Endodermal cell (in vitro differentiated cells): Measurements from ENCODE around the gene RBM8A. TPM values are rescaled to one million over a fixed set of nuclear protein-coding genes. Genes with fewer than 3 reads are reported as not detected.

Source experiments
- DNase-seq: peaks from one replicate; pipeline ENCODE4 v3.0.0-alpha.2; 2017
- H3K27ac ChIP-seq: 2 replicates; pipeline ENCODE4 v1.5.1; 2013; ENCODE audit warnings: mild to moderate bottlenecking, low read depth, low read length, moderate library complexity
- H3K27me3 ChIP-seq: 2 replicates; pipeline ENCODE4 v1.6.1; 2013; ENCODE audit warnings: mild to moderate bottlenecking, low read length, moderate library complexity; ENCODE audit not compliant: insufficient read depth, control insufficient read depth, poor library complexity, severe bottlenecking
- H3K36me3 ChIP-seq: 2 replicates; pipeline ENCODE4 v1.7.0; 2013; ENCODE audit warnings: mild to moderate bottlenecking, low read length, moderate library complexity; ENCODE audit not compliant: control insufficient read depth, insufficient read depth
- H3K4me1 ChIP-seq: one replicate; pipeline ENCODE4 v1.7.0; 2013; ENCODE audit warnings: low read length; ENCODE audit not compliant: control insufficient read depth, insufficient read depth
- H3K4me3 ChIP-seq: 2 replicates; pipeline ENCODE4 v1.5.1; 2013; ENCODE audit warnings: mild to moderate bottlenecking, low read length, moderate library complexity
- H3K9ac ChIP-seq: 2 replicates; pipeline ENCODE4 v1.6.1; 2013; ENCODE audit warnings: mild to moderate bottlenecking, low read length, moderate library complexity; ENCODE audit not compliant: poor library complexity, severe bottlenecking; ENCODE audit errors: extremely low read depth
- H3K9me3 ChIP-seq: 2 replicates; pipeline ENCODE4 v1.6.1; 2013; ENCODE audit warnings: mild to moderate bottlenecking, low read length, moderate library complexity; ENCODE audit not compliant: control insufficient read depth
- H3K27ac Mint-ChIP-seq: 2 replicates; pipeline ENCODE4 v1.8.0; 2020; ENCODE audit warnings: mixed read lengths
- H3K27me3 Mint-ChIP-seq: 2 replicates; pipeline ENCODE4 v1.8.0; 2021; ENCODE audit warnings: mild to moderate bottlenecking, mixed read lengths; ENCODE audit not compliant: insufficient read depth
- H3K36me3 Mint-ChIP-seq: 2 replicates; pipeline ENCODE4 v1.8.0; 2020; ENCODE audit warnings: low read depth, mixed read lengths
- H3K4me1 Mint-ChIP-seq: 2 replicates; pipeline ENCODE4 v1.8.0; 2020; ENCODE audit warnings: mixed read lengths
- H3K4me3 Mint-ChIP-seq: 2 replicates; pipeline ENCODE4 v1.8.0; 2020; ENCODE audit warnings: mild to moderate bottlenecking, moderate library complexity, mixed read lengths
- H3K9me3 Mint-ChIP-seq: 2 replicates; pipeline ENCODE4 v1.8.0; 2020; ENCODE audit warnings: mild to moderate bottlenecking, mixed read lengths
- CTCF ChIP-seq: fragments of 200-600 bp; sonication (generic); conservative IDR thresholded peaks from 2 replicates; pipeline ENCODE4 v1.5.0; 2021; ENCODE audit warnings: antibody characterized with exemption, mild to moderate bottlenecking
- WGBS, 2 experiments: methylation state at CpG; one replicate each; pipeline versions ENCODE4 v1.1.5 to v1.1.7; 2013; ENCODE audit warnings: missing lambda C conversion rate in 2 of 2, mixed read lengths in 1 of 2; ENCODE audit not compliant: insufficient coverage in 1 of 2, insufficient read length in 1 of 2; 5-methylcytosine and 5-hydroxymethylcytosine counted together
- total RNA-seq, 2 donors: library from RNA; stranded (reverse); fragmentation: NEBNext Ultra II Directional in 1 of 2; extraction: Animal tissue kit (Norgen Biotek cat#: 25700) in 1 of 2; gene quantifications; 2 replicates in 1 of 2; 3 replicates in 1 of 2; pipeline ENCODE4 v1.2.1, GENCODE V29; 2021

The RBM8A gene
- total RNA-seq, 2 donors from 2014 or later, result 299 to 314 TPM

- Mint-ChIP-seq H3K9me3 (no peaks in the 10 kb centered on the region), H3K4me3 (no peak overlapping the region), H3K36me3 (no peaks in the 10 kb centered on the region), H3K4me1 (peaks cover 15% of the 10 kb centered on the region), H3K27me3 (peaks cover 59% of the 10 kb centered on the region), H3K27ac (no peak overlapping the region)
- peaks cover 26% of the 10 kb centered on the region for H3K27me3 ChIP-seq
- DNase-seq, result no peak
- H3K4me3 ChIP-seq, result no peak overlapping the region
- no peak overlapping the region for H3K27ac ChIP-seq
- H3K4me1 ChIP-seq, result peaks cover 8% of the 10 kb centered on the region
- WGBS, 2 experiments, result 83 to 88% methylated on average over 5 to 7 of the region's 7 CpGs
- no peaks in the 10 kb centered on the region for H3K36me3 ChIP-seq
- TF ChIP-seq CTCF, result no peak
- H3K9me3 ChIP-seq, result no peaks in the 10 kb centered on the region
- no peak overlapping the region for H3K9ac ChIP-seq
These were observed 49.3 kb downstream of the RBM8A start for GRCh38 chr1:145877923-145878486.

- peaks cover 62% of the 10 kb centered on the region for H3K27me3 Mint-ChIP-seq
- Histone ChIP-seq H3K9me3 (no peaks in the 10 kb centered on the region), H3K4me3 (no peak overlapping the region), H3K36me3 (no peaks in the 10 kb centered on the region), H3K27ac (no peak overlapping the region), H3K9ac (no peak overlapping the region), H3K4me1 (peaks cover 5% of the 10 kb centered on the region), H3K27me3 (peaks cover 37% of the 10 kb centered on the region)
- no peak overlapping the region for H3K4me3 Mint-ChIP-seq
- H3K9me3 Mint-ChIP-seq, result no peaks in the 10 kb centered on the region
- DNase-seq, result no peak
- WGBS, 2 experiments, result 93 to 94% methylated on average over 12 of the region's 12 CpGs
- peaks cover 24% of the 10 kb centered on the region for H3K4me1 Mint-ChIP-seq
- no peak for TF ChIP-seq CTCF
- no peak overlapping the region for H3K27ac Mint-ChIP-seq
- no peaks in the 10 kb centered on the region for H3K36me3 Mint-ChIP-seq
These were observed 52.6 kb downstream of the RBM8A start for GRCh38 chr1:145874646-145875045.

- Histone ChIP-seq H3K9ac (no peak overlapping the region), H3K27me3 (peaks cover 37% of the 10 kb centered on the region), H3K4me1 (no peaks in the 10 kb centered on the region), H3K36me3 (no peaks in the 10 kb centered on the region), H3K27ac (no peak overlapping the region), H3K9me3 (no peaks in the 10 kb centered on the region), H3K4me3 (no peak overlapping the region)
- Mint-ChIP-seq H3K4me1 (peaks cover 15% of the 10 kb centered on the region), H3K36me3 (no peaks in the 10 kb centered on the region), H3K27ac (no peak overlapping the region), H3K27me3 (peaks cover 56% of the 10 kb centered on the region), H3K4me3 (peak overlapping the region; percentile 58), H3K9me3 (no peaks in the 10 kb centered on the region)
- TF ChIP-seq CTCF, result no peak
- DNase-seq, result peak; percentile 83
- WGBS, 2 experiments, result 53 to 70% methylated on average over 28 to 47 of the region's 47 CpGs
These were observed 55.0 kb downstream of the RBM8A start for GRCh38 chr1:145871994-145872924.

Other genes starting within 250 kb of the RBM8A start
- 10 to 100 TPM; 47.2 to 51.8 TPM for gene PDZK1, start 220.1 kb downstream of the RBM8A start, total RNA-seq
- not detected for gene CD160, start 208.0 kb downstream of the RBM8A start, total RNA-seq
- gene RNF115, start 103.4 kb downstream of the RBM8A start, total RNA-seq, result 10 to 100 TPM; 17.7 to 19.3 TPM
- 10 to 100 TPM; 32.7 to 37.9 TPM for gene POLR3C, start 103.3 kb downstream of the RBM8A start, total RNA-seq
- 1 to 10 TPM; 2.8 to 4.0 TPM for gene NUDT17, start 81.9 kb downstream of the RBM8A start, total RNA-seq
- gene PIAS3, start 68.4 kb downstream of the RBM8A start, total RNA-seq, result 10 to 100 TPM; 44.8 to 53.4 TPM
- gene ANKRD35, start 41.6 kb downstream of the RBM8A start, total RNA-seq, result 1 to 10 TPM in 1 of 2 donors, under 1 TPM in 1; 0.88 to 1.4 TPM
- gene ITGA10, start 17.4 kb downstream of the RBM8A start, total RNA-seq, result under 1 TPM; 0.18 to 0.33 TPM
- gene PEX11B, start 8.8 kb downstream of the RBM8A start, total RNA-seq, result 10 to 100 TPM; 12.9 to 16.0 TPM
- gene LIX1L, start 30.5 kb upstream of the RBM8A start, total RNA-seq, result 10 to 100 TPM; 16.6 to 21.3 TPM
- 1 to 10 TPM in 1 of 2 donors, under 1 TPM in 1; 0.55 to 1.4 TPM for gene ANKRD34A, start 37.1 kb upstream of the RBM8A start, total RNA-seq
- 10 to 100 TPM; 10.2 to 13.8 TPM for gene POLR3GL, start 37.2 kb upstream of the RBM8A start, total RNA-seq
- gene TXNIP, start 69.1 kb upstream of the RBM8A start, total RNA-seq, result 10 to 100 TPM in 1 of 2 donors, 1 to 10 TPM in 1; 9.9 to 12.2 TPM
- under 1 TPM; 0.13 to 0.15 TPM for gene HJV, start 94.3 kb upstream of the RBM8A start, total RNA-seq
- 1 to 10 TPM; 1.8 TPM for gene NBPF10, start 217.3 kb upstream of the RBM8A start, total RNA-seq